ENCODE measurements around the gene CTTN.

DNA sequence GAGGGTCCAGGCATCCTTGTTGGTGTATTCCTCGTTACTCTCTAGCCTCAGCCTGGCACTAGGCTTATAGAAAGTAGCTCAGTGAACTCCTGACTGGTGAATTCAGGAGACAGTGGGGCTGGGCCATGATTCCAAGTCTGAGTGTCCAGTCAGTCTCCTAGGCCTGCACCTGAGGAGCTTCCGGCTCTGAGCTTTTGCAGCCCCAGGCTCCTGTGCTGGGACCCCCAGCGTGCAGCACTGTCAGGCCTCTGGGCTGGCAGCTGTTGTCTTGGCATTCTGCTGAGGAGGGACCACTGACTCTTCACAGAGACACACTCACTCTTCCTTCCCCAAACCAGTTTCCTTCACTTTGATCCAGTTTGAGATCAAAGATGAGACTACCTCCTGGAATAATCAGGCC lies 82.4 kb downstream of the CTTN start:
- TF ChIP-seq CTCF (IDR thresholded peaks at IDR 0.05; ENCODE audit: insufficient read depth, low read length) (no peak), POLR2AphosphoS5 (IDR thresholded peaks at IDR 0.05; ENCODE audit: low read depth) (no peak), REST (IDR thresholded peaks at IDR 0.05; ENCODE audit: insufficient replicate concordance, low read depth) (no peak), GABPA (IDR thresholded peaks at IDR 0.05; ENCODE audit: low read depth) (no peak), SPI1 (IDR thresholded peaks at IDR 0.05; ENCODE audit: borderline replicate concordance, low read depth) (no peak)

Data from HL-60 (cell line).